ENCODE measurements around the gene GSK3A. TPM values are rescaled to one million over a fixed set of nuclear protein-coding genes. Genes with fewer than 3 reads are reported as not detected.

Gene GSK3A
- total RNA-seq, 1 donor: 18.3 TPM

DNA sequence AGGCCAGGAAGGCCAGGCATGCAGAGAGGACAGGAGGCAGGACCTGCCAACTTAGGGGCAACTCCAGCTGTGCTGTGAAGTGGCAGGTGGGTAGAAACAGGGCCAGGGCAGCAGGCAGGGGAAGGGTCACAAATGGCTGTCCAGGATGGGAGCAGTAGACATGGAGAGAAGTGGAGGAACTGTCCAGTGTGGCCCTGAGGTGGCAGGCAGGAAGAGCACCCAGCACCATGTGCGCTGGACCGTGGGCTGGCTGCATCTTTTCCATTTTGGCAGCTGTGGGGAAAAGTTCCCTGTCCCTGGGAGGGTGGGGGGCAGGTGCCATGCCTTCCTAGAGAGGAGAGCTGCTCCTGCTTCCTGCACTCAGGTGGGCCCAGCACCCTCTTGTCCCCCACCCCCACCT is 38.7 kb downstream of the GSK3A start:
- no peak overlapping the region for H3K4me3 ChIP-seq (ENCODE audit: low read depth, low read length)
- TF ChIP-seq CTCF (IDR thresholded peaks at IDR 0.05; ENCODE audit: insufficient read depth, low read length): no peak
- DNase-seq (ENCODE audit: low read depth): no peak

DNA sequence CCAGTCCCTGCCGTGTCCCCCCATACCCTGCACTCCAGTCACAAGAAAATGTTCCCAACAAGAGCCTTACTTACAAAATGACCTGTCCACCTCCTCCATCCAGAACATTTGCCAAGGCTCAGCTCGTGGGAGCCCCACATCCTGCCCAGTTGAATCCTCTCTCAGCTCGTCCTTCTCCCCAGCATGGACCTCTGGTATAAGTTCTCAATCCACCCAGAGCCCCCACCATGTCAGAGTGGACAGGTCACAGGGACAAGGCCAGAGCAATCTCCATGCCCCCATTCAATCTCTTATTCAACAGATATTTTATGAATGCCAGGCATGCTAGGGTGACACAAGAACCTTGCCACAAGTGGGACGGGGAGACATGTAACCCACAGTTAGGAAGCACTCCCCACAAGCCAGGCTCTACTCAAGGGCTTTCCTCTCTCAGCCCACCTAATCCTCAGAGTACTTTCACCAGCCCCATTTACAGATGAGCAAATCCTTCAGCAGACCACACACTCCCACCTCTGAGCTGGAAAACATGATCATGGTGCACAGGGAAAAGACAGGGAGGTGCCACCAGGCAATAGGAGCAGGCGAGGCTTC is 40.0 kb downstream of the GSK3A start:
- TF ChIP-seq CTCF (IDR thresholded peaks at IDR 0.05; ENCODE audit: insufficient read depth, low read length): no peak
- H3K4me3 ChIP-seq (ENCODE audit: low read depth, low read length): no peak overlapping the region
- DNase-seq (ENCODE audit: low read depth): no peak

- no peak for DNase-seq (ENCODE audit: low read depth)
- no peak overlapping the region for H3K4me3 ChIP-seq (ENCODE audit: low read depth, low read length)
- TF ChIP-seq CTCF (IDR thresholded peaks at IDR 0.05; ENCODE audit: insufficient read depth, low read length): no peak
Observed at GRCh38 chr19:42201489-42202289, 40.7 kb downstream of the GSK3A start.

DNA sequence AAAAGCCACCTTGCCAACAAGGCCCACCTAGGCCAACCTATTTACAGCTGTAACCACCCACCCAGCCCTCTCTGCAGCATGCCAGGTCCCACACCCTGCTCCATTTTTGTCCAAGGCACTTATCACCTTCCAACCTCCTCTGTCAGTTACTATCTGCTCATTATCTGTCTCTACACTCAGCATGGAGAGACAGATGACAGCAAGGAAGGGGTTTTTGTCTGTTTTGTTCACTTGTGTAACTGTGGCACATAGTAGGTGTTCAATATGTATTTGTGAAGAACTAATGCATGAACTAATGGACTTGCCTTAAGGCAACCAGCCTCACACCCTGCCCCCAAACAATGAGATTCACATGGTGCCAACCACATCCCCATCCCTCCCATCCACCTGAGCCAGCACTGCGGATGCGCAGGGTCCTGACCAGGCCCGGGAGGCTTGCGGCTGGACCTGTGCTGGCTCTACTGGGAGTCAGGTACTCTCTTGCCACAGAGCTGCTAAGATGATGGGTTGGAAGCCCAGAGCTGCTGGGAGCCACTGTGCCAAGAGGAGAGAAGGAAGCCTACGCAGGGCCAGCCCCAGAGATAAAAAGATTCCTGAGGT is 42.2 kb downstream of the GSK3A start:
- DNase-seq (ENCODE audit: low read depth): no peak
- TF ChIP-seq CTCF (IDR thresholded peaks at IDR 0.05; ENCODE audit: insufficient read depth, low read length): no peak
- H3K4me3 ChIP-seq (ENCODE audit: low read depth, low read length): no peak overlapping the region

- DNase-seq (ENCODE audit: low read depth): no peak
- H3K4me3 ChIP-seq (ENCODE audit: low read depth, low read length): no peak overlapping the region
- no peak for TF ChIP-seq CTCF (IDR thresholded peaks at IDR 0.05; ENCODE audit: insufficient read depth, low read length)
Observed at GRCh38 chr19:42199440-42200115, 42.8 kb downstream of the GSK3A start.

- TF ChIP-seq CTCF (IDR thresholded peaks at IDR 0.05; ENCODE audit: insufficient read depth, low read length): no peak
- DNase-seq (ENCODE audit: low read depth): no peak
- H3K4me3 ChIP-seq (ENCODE audit: low read depth, low read length): no peak overlapping the region
Observed at GRCh38 chr19:42198676-42199439, 43.5 kb downstream of the GSK3A start.
